ENCODE data around the gene BBS9. TPM values are rescaled to one million over a fixed set of nuclear protein-coding genes. Genes with fewer than 3 reads are reported as not detected.

The BBS9 gene
- total RNA-seq, 1 donor from 2014 or later, result 16.2 TPM

- no peak overlapping the region for H3K27ac Mint-ChIP-seq (ENCODE audit: unreplicated experiment)
- H3K36me3 Mint-ChIP-seq (ENCODE audit: low read depth), result no peaks in the 10 kb centered on the region
These were observed 402.5 kb downstream of the BBS9 start for GRCh38 chr7:33531888-33532287.

GRCh38 chr7:33534833-33535232, 405.5 kb downstream of the BBS9 start:
- Mint-ChIP-seq H3K27me3 (ENCODE audit: low read depth) (no peaks in the 10 kb centered on the region), H3K4me3 (no peak overlapping the region), H3K27ac (ENCODE audit: unreplicated experiment) (no peak overlapping the region), H3K4me1 (peaks cover 3% of the 10 kb centered on the region), H3K36me3 (ENCODE audit: low read depth) (peaks cover 5% of the 10 kb centered on the region), H3K9me3 (peaks cover 4% of the 10 kb centered on the region)
- TF ChIP-seq CTCF (conservative IDR thresholded peaks at IDR 0.05), result no peak
- DNase-seq (ENCODE audit: low read depth, low spot score), result no peak

More at GRCh38 chr7:33531888-33532287, 402.5 kb downstream of the BBS9 start:
- H3K4me3 Mint-ChIP-seq, result no peak overlapping the region
- H3K27me3 Mint-ChIP-seq (ENCODE audit: low read depth), result no peaks in the 10 kb centered on the region
- H3K9me3 Mint-ChIP-seq, result no peaks in the 10 kb centered on the region
- peaks cover 10% of the 10 kb centered on the region for H3K4me1 Mint-ChIP-seq
- DNase-seq (ENCODE audit: low read depth, low spot score), result no peak
- TF ChIP-seq CTCF (conservative IDR thresholded peaks at IDR 0.05), result no peak

- no peak for TF ChIP-seq CTCF (conservative IDR thresholded peaks at IDR 0.05)
- Mint-ChIP-seq H3K27me3 (ENCODE audit: low read depth) (no peaks in the 10 kb centered on the region), H3K36me3 (ENCODE audit: low read depth) (peaks cover 11% of the 10 kb centered on the region), H3K27ac (ENCODE audit: unreplicated experiment) (no peak overlapping the region), H3K4me3 (no peak overlapping the region), H3K4me1 (peaks cover 3% of the 10 kb centered on the region), H3K9me3 (peaks cover 8% of the 10 kb centered on the region)
- DNase-seq (ENCODE audit: low read depth, low spot score), result no peak
These were observed 406.6 kb downstream of the BBS9 start for GRCh38 chr7:33535989-33536388.

- peaks cover 8% of the 10 kb centered on the region for H3K9me3 Mint-ChIP-seq
- DNase-seq (ENCODE audit: low read depth, low spot score), result no peak
- H3K4me1 Mint-ChIP-seq, result peaks cover 3% of the 10 kb centered on the region
- no peak overlapping the region for H3K27ac Mint-ChIP-seq (ENCODE audit: unreplicated experiment)
- H3K27me3 Mint-ChIP-seq (ENCODE audit: low read depth), result no peaks in the 10 kb centered on the region
- no peak overlapping the region for H3K4me3 Mint-ChIP-seq
- TF ChIP-seq CTCF (conservative IDR thresholded peaks at IDR 0.05), result no peak
- H3K36me3 Mint-ChIP-seq (ENCODE audit: low read depth), result peaks cover 14% of the 10 kb centered on the region
These were observed 407.2 kb downstream of the BBS9 start for GRCh38 chr7:33536398-33537103.

GRCh38 chr7:33537104-33537477, 407.7 kb downstream of the BBS9 start:
- DNase-seq (ENCODE audit: low read depth, low spot score), result no peak
- H3K9me3 Mint-ChIP-seq, result peaks cover 8% of the 10 kb centered on the region
- TF ChIP-seq CTCF (conservative IDR thresholded peaks at IDR 0.05), result no peak
- peaks cover 3% of the 10 kb centered on the region for H3K4me1 Mint-ChIP-seq
- no peak overlapping the region for H3K27ac Mint-ChIP-seq (ENCODE audit: unreplicated experiment)
- no peak overlapping the region for H3K4me3 Mint-ChIP-seq
- no peaks in the 10 kb centered on the region for H3K27me3 Mint-ChIP-seq (ENCODE audit: low read depth)
- H3K36me3 Mint-ChIP-seq (ENCODE audit: low read depth), result peaks cover 14% of the 10 kb centered on the region
